Right lobe of liver (tissue), 4 donors: ENCODE measurements around the gene ATP2A1.

ENCODE experiments used
- CTCF ChIP-seq, 4 donors: fragments of 200-600 bp in 3 of 4; fragments of 450-650 bp in 1 of 4; IDR thresholded peaks; one replicate each; pipeline versions ENCODE4 v1.5.1 to v1.8.0; 2016 to 2022; ENCODE audit warnings: antibody characterized with exemption in 4 of 4, mild to moderate bottlenecking in 2 of 4
- POLR2A ChIP-seq: fragments of 450-650 bp; IDR thresholded peaks from one replicate; pipeline ENCODE4 v1.6.1; 2017; ENCODE audit warnings: antibody characterized with exemption, mild to moderate bottlenecking
- donor health status: DM: no; HTN: no; CAD: no.
- donor health status: DM: no; HTN: no; CAD: no.
- donor health status: DM: no; HTN: yes; CAD: no.

DNA sequence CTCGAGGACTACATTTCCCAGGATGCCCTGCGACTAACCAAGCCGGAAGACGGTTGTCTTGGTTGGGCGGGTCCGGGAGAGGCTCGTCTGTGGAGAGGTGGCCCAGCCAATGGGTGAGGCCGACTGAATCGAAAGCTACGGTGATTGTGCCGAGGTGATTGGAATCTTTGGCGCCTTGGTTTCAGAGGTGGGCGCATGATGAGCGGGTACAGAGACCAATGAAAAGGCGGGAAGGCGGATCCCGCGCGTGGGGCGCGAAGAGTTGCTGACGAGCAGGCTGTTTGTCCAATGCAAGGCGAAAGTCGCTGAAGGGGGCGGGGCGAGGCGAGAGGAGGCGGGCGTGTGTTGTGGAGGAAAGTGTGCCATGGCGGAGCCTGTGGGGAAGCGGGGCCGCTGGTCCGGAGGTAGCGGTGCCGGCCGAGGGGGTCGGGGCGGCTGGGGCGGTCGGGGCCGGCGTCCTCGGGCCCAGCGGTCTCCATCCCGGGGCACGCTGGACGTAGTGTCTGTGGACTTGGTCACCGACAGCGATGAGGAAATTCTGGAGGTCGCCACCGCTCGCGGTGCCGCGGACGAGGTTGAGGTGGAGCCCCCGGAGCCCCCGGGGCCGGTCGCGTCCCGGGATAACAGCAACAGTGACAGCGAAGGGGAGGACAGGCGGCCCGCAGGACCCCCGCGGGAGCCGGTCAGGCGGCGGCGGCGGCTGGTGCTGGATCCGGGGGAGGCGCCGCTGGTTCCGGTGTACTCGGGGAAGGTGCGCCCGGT, 72.5 kb downstream of the ATP2A1 start, which contains the start of gene NFATC2IP:
- TF ChIP-seq CTCF (IDR thresholded peaks at IDR 0.05) (no peak), POLR2A (peak; percentile 38)
